HG03108 (cell line): Measurements from ENCODE around the gene YBX2.
"Not testable (repeated sequence)": the region's sequence is repeated elsewhere in the genome, so short reads cannot be mapped to it uniquely, and the experiment has no call there.

Experiments used
- ATAC-seq: cut with Tn5 transposase; IDR thresholded peaks from one replicate; pipeline ENCODE4 v1.9.1; 2021; ENCODE audit warnings: moderate library complexity; ENCODE audit not compliant: unreplicated experiment

YBX2 gene

DNA sequence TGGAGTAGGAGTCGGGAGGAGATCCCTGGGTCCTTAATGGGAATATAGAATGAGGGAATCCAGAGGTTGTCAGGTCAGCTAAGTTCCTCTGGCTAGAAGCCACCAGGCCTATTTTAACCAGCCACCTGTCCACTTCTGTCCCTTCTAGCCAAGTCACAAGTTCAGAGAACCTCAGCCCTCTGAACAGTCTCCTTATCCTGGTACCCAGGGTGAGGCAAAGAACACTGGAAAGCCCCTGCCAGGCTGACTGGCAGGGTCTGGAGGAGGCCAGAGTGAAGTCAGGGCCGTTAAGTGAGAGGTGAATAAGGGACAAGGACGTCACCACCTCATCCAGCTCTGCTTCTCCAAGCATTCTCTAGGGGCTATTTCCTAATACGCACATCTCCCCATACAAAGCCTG is 45.6 kb downstream of the YBX2 start:
- ATAC-seq, result no peak

DNA sequence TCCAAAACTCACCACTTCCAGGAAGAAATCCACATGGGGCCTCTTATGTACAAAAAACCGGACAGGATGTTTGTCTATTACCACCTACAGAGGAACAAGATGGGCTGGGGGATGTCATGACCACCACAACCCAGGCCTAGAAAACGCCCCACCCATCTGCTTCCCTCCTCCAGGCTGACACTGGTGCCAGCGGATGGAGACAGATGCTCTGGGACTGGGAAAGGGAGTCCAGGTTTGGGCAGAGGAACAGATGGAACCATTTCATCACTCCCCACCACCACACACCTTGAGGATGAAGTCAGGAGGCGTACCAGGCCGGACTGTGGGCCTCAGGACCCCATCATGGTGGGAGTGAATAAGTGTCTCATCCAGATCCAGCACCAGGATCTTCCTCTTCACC is 47.7 kb downstream of the YBX2 start:
- no peak for ATAC-seq

DNA sequence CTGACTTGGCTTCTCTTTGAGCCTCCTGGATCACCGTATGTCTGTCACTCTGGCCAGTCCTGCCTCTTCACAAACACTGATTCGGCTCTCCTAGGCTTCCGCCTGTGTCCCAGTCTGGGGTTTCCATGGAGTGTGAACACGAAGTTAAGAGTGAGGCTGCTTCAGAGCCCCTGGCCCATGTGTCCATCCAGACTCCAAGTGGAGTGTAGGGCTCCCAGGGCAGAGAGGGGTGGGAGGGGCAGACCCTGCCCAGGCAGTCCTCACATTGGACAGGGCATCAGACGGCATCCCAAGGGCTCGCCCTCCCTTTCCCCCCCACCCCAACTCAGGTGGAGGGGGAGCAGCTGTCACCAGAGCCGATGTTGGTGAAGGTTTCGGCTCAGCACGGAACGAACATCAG is 50.6 kb downstream of the YBX2 start:
- ATAC-seq, result not testable (repeated sequence)

GRCh38 chr17:7243453-7243729 is 51.0 kb downstream of the YBX2 start:
- no peak for ATAC-seq

GRCh38 chr17:7242717-7243452 is 51.6 kb downstream of the YBX2 start:
- ATAC-seq, result peak; percentile 32

GRCh38 chr17:7241783-7242716 is 52.4 kb downstream of the YBX2 start, which contains the start of gene GABARAP:
GABARAP (minus strand) TSS chr17:7242449; CDS start chr17:7242330, 119 bp downstream.
- ATAC-seq, result no peak

DNA sequence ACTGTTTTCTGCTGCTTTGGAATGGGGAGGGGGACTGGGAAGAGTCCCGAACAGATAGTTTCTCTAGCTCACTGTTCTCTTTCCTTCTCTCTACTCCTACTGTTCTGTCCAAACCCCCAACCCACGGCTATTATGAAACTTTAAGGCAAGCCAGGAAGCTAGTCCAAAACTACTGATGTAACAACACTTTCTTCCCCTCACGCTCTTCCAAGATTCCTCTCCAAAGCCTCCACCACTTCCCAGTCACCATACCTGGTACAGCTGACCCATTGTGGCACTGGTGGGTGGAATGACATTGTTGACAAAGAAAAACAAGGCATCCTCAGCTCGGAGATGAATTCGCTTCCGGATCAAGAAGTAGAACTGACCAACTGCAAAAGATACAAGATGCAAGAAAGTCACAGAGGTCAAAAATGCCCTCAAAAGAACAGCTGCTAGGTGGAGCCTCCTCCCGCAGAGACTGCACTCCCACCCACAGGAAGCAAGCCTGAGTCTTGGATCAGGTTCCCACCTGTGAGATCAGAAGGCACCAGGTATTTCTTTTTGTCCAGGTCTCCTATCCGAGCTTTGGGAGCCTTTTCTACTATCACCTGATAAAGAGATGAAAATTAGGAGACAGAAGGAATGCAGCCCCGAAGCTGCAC is 53.2 kb downstream of the YBX2 start:
- ATAC-seq, result no peak

DNA sequence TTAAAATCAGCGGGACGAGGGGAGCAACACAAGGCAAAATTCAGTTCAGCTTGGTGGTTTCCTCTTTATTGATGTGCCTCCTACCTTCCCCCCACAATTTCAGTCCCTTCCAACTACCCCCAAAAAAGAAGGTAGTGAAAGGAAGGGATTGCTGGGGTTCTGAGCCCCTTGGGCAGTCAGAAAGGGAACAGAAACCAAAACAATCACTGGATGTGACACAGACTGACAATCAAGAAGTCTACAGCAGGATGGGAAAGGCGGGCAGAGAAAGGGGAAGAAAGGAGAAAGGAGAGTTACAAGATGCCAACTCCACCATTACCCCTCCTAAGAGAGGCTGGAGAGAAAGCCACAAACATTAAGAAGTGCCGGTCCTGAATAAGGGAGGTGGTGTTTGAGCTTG is 54.1 kb downstream of the YBX2 start:
- no peak for ATAC-seq

DNA sequence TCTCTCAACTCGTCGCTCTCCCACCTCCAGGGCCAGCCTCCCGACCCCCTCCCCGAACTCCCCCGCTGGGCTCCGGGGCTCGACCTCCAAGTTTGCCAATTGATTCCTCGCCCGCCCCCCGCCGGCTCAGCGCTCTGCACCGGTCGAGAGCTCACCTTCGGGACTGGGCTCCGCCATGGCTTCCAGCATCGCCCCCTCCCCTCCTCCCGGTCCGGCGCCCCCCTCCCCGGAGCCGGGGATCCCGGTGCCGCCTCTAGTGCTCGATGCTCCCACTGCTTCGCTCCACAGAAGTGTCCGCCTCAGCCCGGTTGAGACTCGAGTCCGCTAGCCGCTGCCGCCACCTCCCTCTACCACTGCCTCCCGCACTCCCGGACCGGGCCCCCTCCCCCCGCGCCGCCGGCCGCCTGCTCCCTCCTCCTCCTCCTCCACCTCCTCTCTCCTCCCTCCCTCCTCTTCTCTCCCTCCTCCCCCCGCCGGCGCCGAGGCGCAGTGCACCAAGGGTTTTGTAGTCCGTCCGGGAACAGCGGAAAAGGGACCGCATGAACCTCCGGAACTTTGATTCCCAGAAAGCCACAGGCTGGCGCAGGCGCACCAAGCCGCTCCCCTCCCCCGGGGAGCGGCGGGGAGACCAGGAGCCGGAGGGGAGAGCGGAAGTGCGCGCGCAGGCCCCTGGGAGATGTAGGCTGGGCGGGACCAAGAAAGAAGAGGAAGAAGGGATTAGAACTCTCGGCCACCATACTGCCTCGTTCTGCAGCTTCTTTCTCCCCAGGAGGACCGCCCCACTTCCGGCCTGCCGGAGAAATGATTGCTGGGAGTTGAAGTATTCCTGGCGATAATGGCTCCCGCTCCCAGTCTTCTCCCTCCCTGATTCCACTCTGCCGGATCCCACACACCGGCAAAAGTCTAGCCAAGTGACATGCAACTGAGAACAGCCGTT is 55.1 kb downstream of the YBX2 start, which contains the start of gene PHF23:
Gene PHF23 (minus strand): TSS at position 367 of the 937 bp plus-strand sequence. CDS start 178 bp downstream, at position 189.
- ATAC-seq, result peak; percentile 45

DNA sequence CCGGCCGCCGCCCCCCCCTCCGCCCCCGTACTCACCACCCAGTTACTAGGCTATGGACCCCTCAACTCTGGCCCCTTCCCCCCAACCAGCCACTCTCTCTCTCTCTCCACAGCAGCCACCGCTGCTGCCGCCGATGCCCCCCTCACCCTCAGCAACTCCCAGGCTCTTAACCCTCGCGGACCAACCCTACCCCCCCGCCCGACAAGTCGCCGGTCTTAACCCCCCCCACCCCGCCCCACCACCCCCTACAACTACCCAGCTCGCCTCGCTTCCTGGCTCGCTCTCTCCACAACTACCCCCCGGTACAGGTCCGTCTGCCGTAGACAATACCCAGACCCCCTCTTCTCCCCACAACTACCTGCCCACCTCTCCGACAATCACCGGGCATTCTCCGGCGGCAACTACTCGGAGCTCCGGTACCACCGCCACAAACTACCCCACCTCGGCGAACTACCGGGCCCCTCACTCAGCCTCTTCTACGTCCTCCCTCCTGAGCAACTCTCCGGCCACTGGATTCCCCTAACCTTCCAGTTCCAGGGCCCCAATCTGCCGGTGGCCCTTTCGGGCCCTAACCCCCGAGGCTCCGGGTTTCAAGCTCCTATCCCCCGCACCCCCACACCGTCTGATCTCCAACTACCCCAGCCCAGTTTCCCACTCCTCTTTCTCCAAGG is 55.9 kb downstream of the YBX2 start:
- no peak for ATAC-seq
